Nephron (organoid): ENCODE measurements around the gene CREBRF.

Experiments
- H3K27ac Mint-ChIP-seq, 3 experiments: 2 replicates each; pipeline ENCODE4 v1.8.0; 2020; ENCODE audit warnings: mixed read lengths in 3 of 3, mild to moderate bottlenecking in 2 of 3, moderate library complexity in 1 of 3
- H3K27me3 Mint-ChIP-seq: 2 replicates; pipeline ENCODE4 v1.8.0; 2021; ENCODE audit warnings: low read depth, mild to moderate bottlenecking, moderate library complexity, mixed read lengths
- H3K36me3 Mint-ChIP-seq: 2 replicates; pipeline ENCODE4 v1.8.0; 2020; ENCODE audit warnings: low read depth, mixed read lengths
- H3K4me1 Mint-ChIP-seq: 2 replicates; pipeline ENCODE4 v1.8.0; 2020; ENCODE audit warnings: mixed read lengths
- H3K4me3 Mint-ChIP-seq, 3 experiments: 2 replicates each; pipeline ENCODE4 v1.8.0; 2020; ENCODE audit warnings: mild to moderate bottlenecking in 3 of 3, mixed read lengths in 3 of 3, moderate library complexity in 2 of 3
- H3K9me3 Mint-ChIP-seq: 2 replicates; pipeline ENCODE4 v1.8.0; 2020; ENCODE audit warnings: mixed read lengths
- TF ChIP-seq, protein P1 (sequence below), 3 experiments: fragments of 200-600 bp; sonication (generic); IDR thresholded peaks; one replicate each; pipeline ENCODE4 v1.5.0; 2021; ENCODE audit warnings: antibody characterized with exemption in 3 of 3; ENCODE audit not compliant: unreplicated experiment in 3 of 3

The CREBRF gene

DNA sequence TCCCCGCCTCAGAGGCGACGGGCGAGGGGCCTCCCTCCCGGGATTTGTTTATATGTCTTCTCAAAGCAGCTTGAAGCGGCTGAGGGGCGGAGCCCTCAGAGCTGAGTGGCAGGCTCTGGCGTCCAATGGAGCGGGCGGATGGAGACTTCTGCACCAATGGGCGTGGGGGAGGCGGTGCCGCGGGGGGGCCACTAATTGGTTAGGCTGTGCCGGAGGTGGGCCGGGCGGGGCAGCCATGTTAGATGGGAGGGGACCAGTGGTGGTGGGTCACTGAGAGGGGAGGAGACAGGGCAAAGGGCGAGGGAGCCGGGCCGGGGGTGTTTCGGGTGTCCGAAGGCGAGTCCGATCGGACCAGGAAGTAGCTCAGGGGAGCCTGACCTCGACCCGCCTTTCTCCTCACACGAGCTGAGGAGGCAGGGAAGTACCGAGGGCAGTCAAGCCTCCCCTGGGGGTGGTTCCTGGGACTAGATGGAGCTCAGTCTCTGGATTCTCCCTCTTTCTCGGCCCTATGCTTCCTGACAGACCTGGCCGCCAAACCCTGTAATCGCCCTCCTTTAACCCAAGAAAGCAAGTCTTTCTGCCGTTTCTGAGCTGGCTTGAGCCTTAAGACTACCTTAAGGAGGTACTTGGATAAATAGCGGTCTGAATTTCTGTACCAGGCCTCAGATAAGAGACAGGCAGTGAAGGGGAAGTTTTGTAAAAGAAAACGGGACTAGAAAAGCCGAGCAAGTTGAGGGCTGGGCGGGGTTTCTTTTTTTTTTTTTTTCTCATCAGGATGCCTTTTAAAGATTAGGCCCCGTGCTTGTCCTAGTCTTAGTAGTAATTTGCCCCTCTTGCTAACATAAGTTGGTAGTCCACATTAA lies 1.1 kb downstream of the CREBRF start:
- Mint-ChIP-seq H3K36me3 (peaks cover 3% of the 10 kb centered on the region), H3K27me3 (no peaks in the 10 kb centered on the region), H3K9me3 (no peaks in the 10 kb centered on the region), H3K27ac (peak overlapping the region; percentile 97 to 99 (median 98)), H3K4me3 (peak overlapping the region; percentile 93 to 98 (median 95)), H3K4me1 (peaks cover 18% of the 10 kb centered on the region)
- TF ChIP-seq, protein P1, sequence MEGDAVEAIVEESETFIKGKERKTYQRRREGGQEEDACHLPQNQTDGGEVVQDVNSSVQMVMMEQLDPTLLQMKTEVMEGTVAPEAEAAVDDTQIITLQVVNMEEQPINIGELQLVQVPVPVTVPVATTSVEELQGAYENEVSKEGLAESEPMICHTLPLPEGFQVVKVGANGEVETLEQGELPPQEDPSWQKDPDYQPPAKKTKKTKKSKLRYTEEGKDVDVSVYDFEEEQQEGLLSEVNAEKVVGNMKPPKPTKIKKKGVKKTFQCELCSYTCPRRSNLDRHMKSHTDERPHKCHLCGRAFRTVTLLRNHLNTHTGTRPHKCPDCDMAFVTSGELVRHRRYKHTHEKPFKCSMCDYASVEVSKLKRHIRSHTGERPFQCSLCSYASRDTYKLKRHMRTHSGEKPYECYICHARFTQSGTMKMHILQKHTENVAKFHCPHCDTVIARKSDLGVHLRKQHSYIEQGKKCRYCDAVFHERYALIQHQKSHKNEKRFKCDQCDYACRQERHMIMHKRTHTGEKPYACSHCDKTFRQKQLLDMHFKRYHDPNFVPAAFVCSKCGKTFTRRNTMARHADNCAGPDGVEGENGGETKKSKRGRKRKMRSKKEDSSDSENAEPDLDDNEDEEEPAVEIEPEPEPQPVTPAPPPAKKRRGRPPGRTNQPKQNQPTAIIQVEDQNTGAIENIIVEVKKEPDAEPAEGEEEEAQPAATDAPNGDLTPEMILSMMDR (IDR thresholded peaks at IDR 0.05; ENCODE audit: unreplicated experiment in 3 of 3), result no peak

DNA sequence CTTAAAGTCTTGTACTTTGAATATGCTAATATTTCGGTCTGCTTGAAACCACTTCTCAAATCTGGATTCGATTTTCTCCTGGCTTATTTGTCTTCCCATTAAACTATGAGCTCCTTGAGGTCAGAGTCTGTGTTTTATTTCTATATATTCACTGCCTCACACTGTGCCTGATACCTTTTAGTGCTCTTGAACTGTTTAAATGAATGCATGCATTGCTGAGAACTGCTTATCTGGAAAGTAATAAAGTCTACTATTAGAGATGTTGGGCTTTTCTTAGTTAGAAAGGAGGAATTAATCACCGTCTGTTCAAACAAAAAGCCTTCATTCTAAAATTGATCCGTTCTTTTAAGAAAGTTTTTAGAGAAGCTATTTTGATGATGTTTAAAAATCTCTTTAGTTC lies 6.0 kb downstream of the CREBRF start:
- no peak overlapping the region for H3K27ac Mint-ChIP-seq
- no peaks in the 10 kb centered on the region for H3K27me3 Mint-ChIP-seq

DNA sequence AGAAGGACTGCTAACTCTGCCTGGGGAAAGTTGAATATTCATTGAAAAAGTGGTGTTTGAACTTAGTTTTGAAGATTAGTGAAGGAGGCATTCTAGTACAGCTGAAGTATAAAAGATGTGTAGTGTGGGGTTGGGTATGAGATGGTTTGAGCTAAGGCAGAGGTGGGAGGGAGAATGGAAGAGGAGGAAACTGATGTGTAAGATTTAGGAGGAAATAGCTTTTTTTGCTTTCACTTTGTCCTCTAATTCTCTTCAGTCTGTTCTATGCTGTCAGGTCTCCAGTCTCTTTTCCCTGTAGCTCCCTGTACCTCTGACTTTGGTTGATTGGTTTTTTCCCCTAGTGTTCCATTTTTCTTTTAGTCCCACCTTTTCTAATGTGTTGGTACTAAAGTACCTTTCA lies 9.0 kb downstream of the CREBRF start:
- no peaks in the 10 kb centered on the region for H3K27me3 Mint-ChIP-seq
- H3K36me3 Mint-ChIP-seq, result peaks cover 15% of the 10 kb centered on the region
- H3K4me3 Mint-ChIP-seq, result no peak overlapping the region
- H3K4me1 Mint-ChIP-seq, result no peaks in the 10 kb centered on the region
- H3K9me3 Mint-ChIP-seq, result no peaks in the 10 kb centered on the region
- TF ChIP-seq, protein P1 (IDR thresholded peaks at IDR 0.05; ENCODE audit: unreplicated experiment in 3 of 3), result no peak
- H3K27ac Mint-ChIP-seq, result no peak overlapping the region

More for the DNA sequence above, 6.0 kb downstream of the CREBRF start:
- no peaks in the 10 kb centered on the region for H3K9me3 Mint-ChIP-seq
- H3K4me1 Mint-ChIP-seq, result peaks cover 12% of the 10 kb centered on the region
- TF ChIP-seq, protein P1 (IDR thresholded peaks at IDR 0.05; ENCODE audit: unreplicated experiment in 3 of 3), result no peak
- no peak overlapping the region for H3K4me3 Mint-ChIP-seq
- peaks cover 11% of the 10 kb centered on the region for H3K36me3 Mint-ChIP-seq

DNA sequence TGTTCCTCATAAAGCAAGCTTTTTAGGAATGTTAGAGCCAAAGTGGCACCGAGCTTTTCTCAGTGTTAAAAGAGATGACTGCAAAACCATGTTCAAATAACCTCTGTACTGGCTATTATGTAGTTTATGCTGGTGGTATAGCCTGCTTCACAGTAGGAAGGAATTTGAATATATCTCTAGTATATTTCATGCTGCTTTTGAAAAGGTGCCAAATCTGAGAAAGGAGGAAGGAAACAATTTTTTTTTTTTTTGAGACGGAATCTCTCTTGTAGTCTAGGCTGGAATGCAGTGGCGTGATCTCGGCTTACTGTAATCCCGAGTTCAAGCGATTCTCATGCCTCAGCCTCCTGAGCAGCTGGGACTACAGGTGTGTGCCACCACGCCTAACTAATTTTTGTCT lies 13.5 kb downstream of the CREBRF start:
- Mint-ChIP-seq H3K27me3 (no peaks in the 10 kb centered on the region), H3K36me3 (peaks cover 14% of the 10 kb centered on the region), H3K27ac (no peak overlapping the region), H3K4me3 (no peak overlapping the region), H3K4me1 (no peaks in the 10 kb centered on the region), H3K9me3 (no peaks in the 10 kb centered on the region)
- TF ChIP-seq, protein P1 (IDR thresholded peaks at IDR 0.05; ENCODE audit: unreplicated experiment in 3 of 3), result no peak

DNA sequence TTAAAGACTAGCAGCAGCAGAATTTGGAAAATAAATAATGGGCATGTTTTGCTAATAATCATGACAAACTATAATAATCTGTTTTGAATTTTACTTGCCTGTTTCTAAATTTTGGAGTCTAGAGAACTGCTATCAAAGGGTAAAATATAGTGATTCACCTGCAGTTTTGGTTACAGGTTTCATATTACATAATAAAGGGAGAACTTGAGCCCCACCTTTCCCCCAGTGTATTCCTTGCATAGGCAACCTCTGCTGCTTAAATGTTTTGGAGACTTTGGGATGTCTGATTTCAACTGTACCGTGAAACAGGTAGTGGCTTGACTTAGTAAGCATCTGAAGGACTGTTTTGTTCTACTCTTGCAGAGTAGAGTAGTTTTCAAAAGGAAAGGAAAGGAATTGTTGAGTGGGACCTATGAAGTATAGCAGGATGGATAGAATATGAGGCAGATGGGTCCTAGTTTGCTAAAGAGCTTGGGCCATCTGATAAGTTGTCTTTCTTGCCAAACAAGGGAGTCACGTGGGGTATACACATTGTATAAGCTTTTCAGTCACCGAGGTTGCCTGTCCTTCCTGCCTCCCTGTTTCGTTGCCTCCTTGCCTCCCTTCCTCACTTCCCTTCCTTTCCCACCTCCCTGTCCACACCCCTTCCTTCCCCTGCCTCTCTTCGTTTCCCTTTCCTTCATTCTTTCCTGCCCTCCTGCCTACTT lies 19.1 kb downstream of the CREBRF start:
- Mint-ChIP-seq H3K4me1 (no peaks in the 10 kb centered on the region), H3K4me3 (no peak overlapping the region), H3K27ac (no peak overlapping the region), H3K36me3 (peaks cover 11% of the 10 kb centered on the region), H3K27me3 (no peaks in the 10 kb centered on the region), H3K9me3 (no peaks in the 10 kb centered on the region)
- TF ChIP-seq, protein P1 (IDR thresholded peaks at IDR 0.05; ENCODE audit: unreplicated experiment in 3 of 3), result no peak
